H1 (cell line): ENCODE results near the gene POFUT2. TPM values are rescaled to one million over a fixed set of nuclear protein-coding genes. Genes with fewer than 3 reads are reported as not detected.

Experiments
- CHD2 ChIP-seq: IDR thresholded peaks from 2 replicates; pipeline ENCODE4 v1.6.1; 2012; ENCODE audit warnings: low read length, improper control_type of control experiment
- RFX5 ChIP-seq: IDR thresholded peaks from 2 replicates; pipeline ENCODE4 v1.6.1; 2011; ENCODE audit warnings: low read depth, low read length, improper control_type of control experiment, borderline replicate concordance
- SIN3A ChIP-seq, 2 experiments: IDR thresholded peaks in 1 of 2; conservative IDR thresholded peaks in 1 of 2; 2 replicates each; pipeline ENCODE4 v1.6.1; 2011 to 2012; ENCODE audit warnings: low read length in 2 of 2, improper control_type of control experiment in 1 of 2, low read depth in 1 of 2, mild to moderate bottlenecking in 1 of 2
- SIX5 ChIP-seq: IDR thresholded peaks from 2 replicates; pipeline ENCODE4 v1.6.1; 2011; ENCODE audit warnings: mild to moderate bottlenecking, low read depth, low read length
- SP1 ChIP-seq: IDR thresholded peaks from 2 replicates; pipeline ENCODE4 v1.6.1; 2011; ENCODE audit warnings: low read depth, low read length
- SP4 ChIP-seq: IDR thresholded peaks from 2 replicates; pipeline ENCODE4 v1.6.1; 2012; ENCODE audit warnings: low read length, inconsistent platforms
- ZNF274 ChIP-seq: IDR thresholded peaks from 2 replicates; pipeline ENCODE4 v1.7.0; 2012; ENCODE audit warnings: low read length, borderline replicate concordance; ENCODE audit errors: extremely low read depth
- polyA plus RNA-seq, 7 experiments: library from polyadenylated mRNA; depleted of rRNA in 3 of 7; stranded (reverse) in 5 of 7; unstranded in 2 of 7; fragments of >200 nt in 5 of 7; fragments of 200-250 nt in 2 of 7; gene quantifications; 1 replicate in 5 of 7; 2 replicates in 1 of 7; 4 replicates in 1 of 7; pipeline versions ENCODE4 v1.2.1 to v1.2.3, GENCODE V29; 2011 to 2013; ENCODE audit warnings: missing spikeins in 2 of 7, mixed read lengths in 2 of 7
- total RNA-seq: library from RNA; stranded (reverse); fragmentation: NEBNext Ultra II Directional; extraction: Animal tissue kit (Norgen Biotek cat#: 25700); gene quantifications from 2 replicates; pipeline ENCODE4 v1.2.1, GENCODE V29; 2021
- TF ChIP-seq, protein P1 (sequence below): IDR thresholded peaks from 2 replicates; pipeline ENCODE4 v1.6.1; 2011; ENCODE audit warnings: low read depth, mild to moderate bottlenecking, low read length; ENCODE audit not compliant: insufficient read depth

POFUT2 gene
- total and polyA plus RNA-seq, 2 of the 8 experiments (the other 6 are each of a cell fraction or from before 2014, with no cell fraction given), result 13.7 to 32.1 TPM

DNA sequence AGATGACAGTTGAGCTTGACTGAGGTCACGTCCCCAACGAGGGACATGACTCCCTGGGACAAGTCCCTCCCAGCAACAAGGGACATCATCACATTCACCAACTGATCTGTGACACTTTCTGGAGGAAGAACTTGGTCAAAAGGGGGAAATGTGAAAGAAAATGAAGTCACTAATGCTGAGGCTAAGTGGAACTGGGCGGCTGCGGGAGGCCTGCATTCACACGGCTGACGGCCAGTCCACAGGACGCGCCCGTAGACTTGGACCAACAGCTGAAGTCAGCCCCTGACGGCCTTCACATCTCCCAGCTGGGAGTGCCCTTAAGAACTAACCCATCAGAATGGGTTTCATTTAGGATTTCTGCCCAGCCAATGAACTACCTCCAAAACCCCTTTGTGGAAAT lies 26.6 kb downstream of the POFUT2 start (continued):
- TF ChIP-seq ZNF274 (no peak), SIX5 (no peak), SIN3A (conservative IDR thresholded peaks at IDR 0.05 in 1 of 2, IDR thresholded peaks at IDR 0.05 in 1 of 2; ENCODE audit: low read depth in 1 of 2, low read length in 2 of 2) (no peak), CHD2 (no peak), RFX5 (no peak), SP4 (no peak), SP1 (no peak)
- TF ChIP-seq, protein P1, sequence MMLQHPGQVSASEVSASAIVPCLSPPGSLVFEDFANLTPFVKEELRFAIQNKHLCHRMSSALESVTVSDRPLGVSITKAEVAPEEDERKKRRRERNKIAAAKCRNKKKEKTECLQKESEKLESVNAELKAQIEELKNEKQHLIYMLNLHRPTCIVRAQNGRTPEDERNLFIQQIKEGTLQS, result no peak
